Epithelial cell of esophagus (primary cell): ENCODE results near the gene ADPGK.

Source experiments
- DNase-seq: peaks from one replicate; pipeline ENCODE4 v3.0.0; 2010; ENCODE audit warnings: low read depth
- H3K4me3 ChIP-seq: 2 replicates; pipeline ENCODE4 v1.5.1; 2011; ENCODE audit warnings: mild to moderate bottlenecking, low read length, control low read depth
- TF ChIP-seq, protein P1 (sequence below): IDR thresholded peaks from 2 replicates; pipeline ENCODE4 v1.5.1; 2011; ENCODE audit warnings: low read depth, mild to moderate bottlenecking, low read length, control low read depth, inconsistent platforms; ENCODE audit not compliant: insufficient read depth; ENCODE audit errors: missing control alignments

The ADPGK gene

DNA sequence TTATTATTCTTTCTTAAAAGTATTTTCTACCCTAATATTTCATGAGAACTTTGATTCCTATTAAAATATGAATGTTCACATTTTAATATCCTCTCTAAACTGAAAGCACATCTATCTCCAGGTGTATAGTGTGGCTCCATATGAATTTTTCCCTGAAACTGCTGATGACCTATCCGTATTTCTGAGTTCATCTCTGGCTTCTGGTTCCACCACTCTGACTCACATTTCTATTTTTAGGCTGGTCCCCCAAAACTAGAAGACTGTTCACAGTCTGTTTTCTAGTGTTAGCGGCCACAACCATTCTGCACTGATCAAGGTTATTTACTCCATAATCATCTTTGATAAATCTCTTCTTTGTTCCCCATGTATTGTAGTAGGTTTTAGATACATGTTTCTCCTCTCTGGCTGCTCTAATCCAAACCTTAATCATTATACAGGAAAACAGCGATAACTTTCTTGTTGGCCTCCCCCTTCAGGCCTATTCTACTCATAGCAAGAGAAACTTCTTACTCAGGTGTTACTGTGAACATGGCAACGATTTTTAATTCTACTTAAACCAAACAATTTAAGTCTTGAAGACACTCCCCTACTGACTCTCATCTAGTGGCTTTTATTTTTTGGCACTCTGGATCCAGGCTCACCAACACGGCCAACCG is 12.8 kb downstream of the ADPGK start:
- TF ChIP-seq, protein P1, sequence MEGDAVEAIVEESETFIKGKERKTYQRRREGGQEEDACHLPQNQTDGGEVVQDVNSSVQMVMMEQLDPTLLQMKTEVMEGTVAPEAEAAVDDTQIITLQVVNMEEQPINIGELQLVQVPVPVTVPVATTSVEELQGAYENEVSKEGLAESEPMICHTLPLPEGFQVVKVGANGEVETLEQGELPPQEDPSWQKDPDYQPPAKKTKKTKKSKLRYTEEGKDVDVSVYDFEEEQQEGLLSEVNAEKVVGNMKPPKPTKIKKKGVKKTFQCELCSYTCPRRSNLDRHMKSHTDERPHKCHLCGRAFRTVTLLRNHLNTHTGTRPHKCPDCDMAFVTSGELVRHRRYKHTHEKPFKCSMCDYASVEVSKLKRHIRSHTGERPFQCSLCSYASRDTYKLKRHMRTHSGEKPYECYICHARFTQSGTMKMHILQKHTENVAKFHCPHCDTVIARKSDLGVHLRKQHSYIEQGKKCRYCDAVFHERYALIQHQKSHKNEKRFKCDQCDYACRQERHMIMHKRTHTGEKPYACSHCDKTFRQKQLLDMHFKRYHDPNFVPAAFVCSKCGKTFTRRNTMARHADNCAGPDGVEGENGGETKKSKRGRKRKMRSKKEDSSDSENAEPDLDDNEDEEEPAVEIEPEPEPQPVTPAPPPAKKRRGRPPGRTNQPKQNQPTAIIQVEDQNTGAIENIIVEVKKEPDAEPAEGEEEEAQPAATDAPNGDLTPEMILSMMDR = no peak
- no peak for DNase-seq
- H3K4me3 ChIP-seq = no peak overlapping the region

DNA sequence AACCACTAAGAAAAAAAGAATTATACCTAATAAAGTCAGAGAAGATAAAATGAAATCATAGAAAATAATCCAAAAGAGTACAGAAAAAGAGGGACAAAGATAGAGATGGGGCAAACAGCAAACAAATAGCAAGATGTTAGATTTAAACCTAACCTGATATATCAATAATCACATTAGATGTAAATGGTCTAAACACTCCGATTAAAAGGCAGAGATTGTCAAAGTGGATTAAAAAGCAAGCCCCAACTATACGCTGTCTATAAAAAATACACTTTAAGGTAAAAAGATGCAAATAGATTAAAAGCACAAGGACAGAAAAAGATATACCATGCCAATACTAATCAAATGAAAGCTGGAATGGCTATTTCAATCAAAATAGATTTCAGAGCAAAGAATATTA is 16.8 kb downstream of the ADPGK start:
- no peak overlapping the region for H3K4me3 ChIP-seq
- TF ChIP-seq, protein P1 = no peak
- DNase-seq = no peak

DNA sequence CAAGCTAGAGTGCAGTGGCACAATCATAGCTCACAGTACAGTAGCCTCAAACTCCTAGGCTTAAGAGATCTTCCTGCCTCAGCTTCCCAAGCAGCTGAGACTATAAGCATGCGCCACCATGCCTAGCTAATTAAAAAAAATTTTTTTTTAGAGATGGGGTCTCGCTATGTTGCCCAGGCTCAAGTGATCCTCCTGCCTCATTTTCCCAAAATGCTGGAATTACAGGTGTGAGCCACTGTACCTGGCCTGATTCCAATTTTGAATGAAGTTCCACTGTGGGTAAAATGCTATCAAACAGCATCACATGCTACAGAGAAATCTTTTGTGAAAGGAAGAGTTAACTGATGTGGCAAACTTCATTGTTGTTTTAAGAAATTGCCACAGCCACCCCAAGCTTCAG is 17.5 kb downstream of the ADPGK start:
- TF ChIP-seq, protein P1 = no peak
- DNase-seq = no peak
- no peak overlapping the region for H3K4me3 ChIP-seq

DNA sequence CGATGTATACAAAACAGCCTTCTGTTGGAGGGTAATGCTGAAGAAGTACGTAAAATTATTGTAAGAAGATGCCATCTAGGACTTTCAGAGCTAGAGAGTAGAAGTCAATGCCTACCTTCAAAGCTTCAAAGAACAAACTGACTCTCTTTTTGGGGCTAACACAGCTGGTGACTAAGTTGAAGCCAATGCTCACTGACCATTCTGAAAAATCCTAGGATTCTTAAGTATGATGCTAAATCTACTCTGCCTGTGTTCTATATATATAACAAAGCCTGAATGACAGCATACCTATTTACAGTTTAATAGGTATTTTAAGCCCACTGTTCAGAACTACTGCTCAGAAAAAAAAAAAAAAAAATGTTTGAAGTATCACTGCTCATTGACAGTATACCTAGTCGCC is 18.9 kb downstream of the ADPGK start:
- DNase-seq = no peak
- TF ChIP-seq, protein P1 = no peak
- H3K4me3 ChIP-seq = no peak overlapping the region

DNA sequence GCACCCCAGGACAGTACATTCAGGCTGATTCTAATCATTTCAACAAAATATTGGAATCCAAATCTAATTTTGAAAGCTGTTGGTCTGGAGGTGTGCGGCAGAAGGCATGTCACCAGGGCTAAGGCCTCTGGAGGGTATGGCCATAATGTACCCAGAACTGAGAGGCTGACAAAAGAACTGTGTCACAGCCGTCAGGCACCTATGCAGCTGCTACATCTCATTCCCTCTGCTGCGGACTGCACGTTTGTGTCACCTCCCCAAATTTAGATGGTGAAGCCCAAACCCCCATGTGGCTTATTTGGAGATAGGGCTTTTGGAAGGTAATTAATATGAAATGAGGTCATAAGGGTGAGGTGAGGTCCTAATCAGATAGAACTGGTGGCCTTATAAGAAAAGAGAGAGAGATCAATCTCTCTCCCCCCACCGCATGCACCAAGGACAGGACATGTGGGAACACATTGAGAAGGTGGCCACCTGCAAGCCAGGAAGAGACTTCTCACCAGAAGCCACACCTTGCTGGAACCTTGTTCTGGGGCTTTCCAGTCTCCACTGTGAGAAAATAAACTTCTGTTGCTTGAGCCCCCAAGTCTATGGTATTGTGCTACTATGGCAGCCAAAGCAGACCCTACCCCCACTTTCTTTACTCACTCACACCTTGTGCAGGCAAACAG is 22.8 kb downstream of the ADPGK start:
- no peak overlapping the region for H3K4me3 ChIP-seq
- TF ChIP-seq, protein P1 = no peak
- DNase-seq = no peak

DNA sequence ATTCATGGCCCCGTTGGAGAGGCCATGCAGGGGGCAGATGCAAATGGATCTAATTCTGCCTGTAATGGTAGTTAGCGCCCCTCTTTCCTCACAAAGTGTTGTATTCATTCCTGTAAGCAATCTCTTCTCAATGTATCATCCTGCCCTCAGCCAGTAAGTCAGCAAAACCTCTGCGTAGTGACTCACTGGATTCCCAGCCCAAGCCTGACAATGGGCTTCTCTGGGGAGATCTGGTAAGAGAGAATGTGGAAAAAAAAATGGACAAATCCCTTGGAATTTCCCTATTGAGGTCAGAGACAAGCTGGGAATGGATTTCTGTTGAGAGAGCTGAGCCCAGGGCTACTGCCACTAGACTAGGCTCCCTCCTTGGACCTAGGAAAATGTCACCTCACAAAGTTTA is 25.4 kb downstream of the ADPGK start:
- peak; percentile 76 for DNase-seq
- no peak overlapping the region for H3K4me3 ChIP-seq
- TF ChIP-seq, protein P1 = no peak

DNA sequence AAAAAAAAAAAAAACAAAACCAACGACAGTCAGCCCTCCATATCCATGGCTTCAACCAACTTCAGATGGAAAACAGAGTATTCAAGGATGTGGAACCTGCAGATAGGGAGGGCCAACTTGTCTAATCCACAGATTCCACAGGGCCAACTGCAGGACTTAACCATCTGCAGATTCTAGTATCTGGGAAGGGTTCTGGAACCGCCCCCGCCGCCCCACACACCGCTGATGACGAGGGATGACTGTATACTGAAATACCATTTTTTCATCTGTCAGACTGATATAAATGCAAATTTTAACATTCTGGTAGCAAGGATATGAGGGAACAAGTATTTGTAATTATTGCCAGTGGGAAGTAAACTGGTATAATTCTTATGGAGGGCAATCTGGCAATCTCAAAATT is 29.5 kb downstream of the ADPGK start:
- H3K4me3 ChIP-seq = no peak overlapping the region
- TF ChIP-seq, protein P1 = no peak

More for the DNA sequence above, 29.5 kb downstream of the ADPGK start:
- DNase-seq = no peak
